Measurements from ENCODE around the gene UXT. TPM values are rescaled to one million over a fixed set of nuclear protein-coding genes. Genes with fewer than 3 reads are reported as not detected.
"Not testable (repeated sequence)": the region's sequence is repeated elsewhere in the genome, so short reads cannot be mapped to it uniquely, and the experiment has no call there.

UXT gene
- total RNA-seq, 2 donors from 2014 or later: 75.5 to 173 TPM

DNA sequence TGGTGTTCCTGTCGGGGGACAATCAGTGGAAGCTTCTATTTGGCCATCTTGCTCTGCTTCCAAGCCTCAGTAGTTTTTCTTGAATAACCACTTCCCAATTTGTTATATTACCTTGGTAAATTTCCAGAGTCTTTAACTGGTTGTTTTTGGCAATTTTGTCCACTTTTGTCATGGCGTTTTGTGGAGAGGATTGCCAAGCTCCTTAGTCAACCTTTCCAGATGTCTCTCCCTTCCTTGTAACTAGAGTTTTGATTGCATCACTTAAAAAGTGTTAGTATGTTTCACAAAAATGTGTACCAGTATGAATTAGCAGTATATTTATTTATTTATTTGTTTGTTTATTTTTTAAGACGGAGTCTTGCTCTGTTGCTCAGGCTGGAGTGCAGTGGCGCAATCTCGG lies 15.8 kb upstream of the UXT start:
- Histone ChIP-seq H3K4me1 (replicated peaks) (no peaks in the 10 kb centered on the region), H3K36me3 (no peaks in the 10 kb centered on the region), H3K9me3 (no peaks in the 10 kb centered on the region), H3K27ac (no peak overlapping the region), H3K27me3 (replicated peaks; ENCODE audit: insufficient read depth) (no peaks in the 10 kb centered on the region), H3K4me3 (no peak overlapping the region)
- WGBS: 67% methylated on average over 5 of the region's 5 CpGs
- no peak for DNase-seq (ENCODE audit: low spot score)
- TF ChIP-seq POLR2AphosphoS5 (IDR thresholded peaks at IDR 0.05) (no peak), POLR2A (IDR thresholded peaks at IDR 0.05) (no peak)
- TF ChIP-seq, protein P1, sequence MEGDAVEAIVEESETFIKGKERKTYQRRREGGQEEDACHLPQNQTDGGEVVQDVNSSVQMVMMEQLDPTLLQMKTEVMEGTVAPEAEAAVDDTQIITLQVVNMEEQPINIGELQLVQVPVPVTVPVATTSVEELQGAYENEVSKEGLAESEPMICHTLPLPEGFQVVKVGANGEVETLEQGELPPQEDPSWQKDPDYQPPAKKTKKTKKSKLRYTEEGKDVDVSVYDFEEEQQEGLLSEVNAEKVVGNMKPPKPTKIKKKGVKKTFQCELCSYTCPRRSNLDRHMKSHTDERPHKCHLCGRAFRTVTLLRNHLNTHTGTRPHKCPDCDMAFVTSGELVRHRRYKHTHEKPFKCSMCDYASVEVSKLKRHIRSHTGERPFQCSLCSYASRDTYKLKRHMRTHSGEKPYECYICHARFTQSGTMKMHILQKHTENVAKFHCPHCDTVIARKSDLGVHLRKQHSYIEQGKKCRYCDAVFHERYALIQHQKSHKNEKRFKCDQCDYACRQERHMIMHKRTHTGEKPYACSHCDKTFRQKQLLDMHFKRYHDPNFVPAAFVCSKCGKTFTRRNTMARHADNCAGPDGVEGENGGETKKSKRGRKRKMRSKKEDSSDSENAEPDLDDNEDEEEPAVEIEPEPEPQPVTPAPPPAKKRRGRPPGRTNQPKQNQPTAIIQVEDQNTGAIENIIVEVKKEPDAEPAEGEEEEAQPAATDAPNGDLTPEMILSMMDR (IDR thresholded peaks at IDR 0.05): no peak
- intact Hi-C loops (cut with DNase I): no loop called here

DNA sequence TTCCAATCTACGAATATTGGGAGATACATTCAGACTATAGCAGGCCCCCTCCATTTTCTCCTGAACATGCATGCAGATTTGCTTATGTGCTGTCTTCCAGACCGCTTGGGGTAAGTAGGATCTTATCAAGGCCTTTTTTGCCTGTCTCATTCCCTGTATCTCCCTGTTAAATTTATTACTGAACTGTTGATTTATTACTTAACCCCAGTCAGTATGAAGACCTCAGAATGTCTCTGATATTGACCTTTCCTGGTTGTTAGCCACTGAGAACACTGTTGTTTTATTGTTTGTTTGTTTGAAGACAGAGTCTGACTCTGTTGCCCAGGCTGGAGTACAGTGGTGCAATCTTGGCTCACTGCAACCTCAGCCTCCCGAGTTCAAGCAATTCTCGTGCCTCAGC lies 6.8 kb upstream of the UXT start:
- H3K27ac ChIP-seq; H3K27me3 ChIP-seq (replicated peaks; ENCODE audit: insufficient read depth); intact Hi-C loops (cut with DNase I); H3K36me3 ChIP-seq; H3K4me1 ChIP-seq (replicated peaks); DNase-seq (ENCODE audit: low spot score); H3K9me3 ChIP-seq; H3K4me3 ChIP-seq: not testable (repeated sequence)
- 80% methylated on average over 4 of the region's 4 CpGs for WGBS

DNA sequence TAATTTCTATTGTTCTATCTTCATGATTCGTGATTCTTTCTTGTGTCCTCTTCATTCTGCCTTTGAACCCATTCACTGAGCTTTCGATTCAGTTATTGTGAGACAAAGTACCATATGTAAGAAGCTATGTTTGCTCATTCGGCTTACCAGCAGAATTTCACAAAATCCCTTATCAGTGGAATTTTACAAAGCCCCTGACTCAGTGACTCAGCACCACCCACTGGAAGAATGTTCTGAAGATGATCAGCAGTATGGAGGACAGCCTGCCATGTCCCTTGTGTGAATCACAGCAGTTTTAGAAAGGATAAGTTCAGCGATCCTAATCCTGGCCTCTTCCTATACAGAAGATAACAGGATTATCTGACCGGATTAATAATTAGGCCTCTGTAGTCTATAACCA lies 5.8 kb upstream of the UXT start:
- TF ChIP-seq POLR2A (IDR thresholded peaks at IDR 0.05) (no peak), POLR2AphosphoS5 (IDR thresholded peaks at IDR 0.05) (no peak)
- TF ChIP-seq, protein P1 (IDR thresholded peaks at IDR 0.05): no peak
- WGBS: 91% methylated on average over 5 of the region's 5 CpGs
- Histone ChIP-seq H3K9me3 (no peaks in the 10 kb centered on the region), H3K27ac (no peak overlapping the region), H3K36me3 (no peaks in the 10 kb centered on the region), H3K4me3 (no peak overlapping the region), H3K4me1 (replicated peaks) (no peaks in the 10 kb centered on the region), H3K27me3 (replicated peaks; ENCODE audit: insufficient read depth) (no peaks in the 10 kb centered on the region)
- DNase-seq (ENCODE audit: low spot score): no peak
- intact Hi-C loops (cut with DNase I): no loop called here

DNA sequence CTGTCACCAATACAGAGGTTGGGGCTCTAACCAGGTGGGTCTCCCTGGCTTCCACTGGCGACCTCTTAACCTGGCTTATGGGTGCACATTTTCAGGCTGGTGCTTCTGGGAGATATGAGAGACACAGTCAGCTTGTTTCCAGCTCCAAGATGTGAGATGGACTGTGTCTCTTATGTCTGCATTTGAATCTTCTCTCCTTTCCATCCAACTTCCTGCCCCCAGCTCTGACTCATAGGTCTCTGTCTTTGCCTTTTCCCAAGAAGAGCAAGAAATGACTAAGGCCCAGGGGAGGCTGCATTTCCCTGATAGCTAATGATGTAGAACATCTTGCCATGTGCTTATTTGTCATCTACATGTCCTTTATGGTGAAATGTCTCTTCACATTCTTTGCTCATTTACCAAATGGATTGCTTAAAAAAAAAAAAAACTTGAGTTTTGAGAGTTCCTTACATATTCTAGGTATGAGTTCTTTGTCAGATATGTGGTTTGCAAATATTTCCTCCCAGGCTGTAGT lies 3.2 kb upstream of the UXT start:
- Histone ChIP-seq H3K36me3 (no peaks in the 10 kb centered on the region), H3K4me1 (replicated peaks) (no peaks in the 10 kb centered on the region), H3K4me3 (no peak overlapping the region), H3K9me3 (no peaks in the 10 kb centered on the region), H3K27ac (no peak overlapping the region), H3K27me3 (replicated peaks; ENCODE audit: insufficient read depth) (no peaks in the 10 kb centered on the region)
- no peak for DNase-seq (ENCODE audit: low spot score)
- WGBS: 83% methylated on average over 1 of the region's 1 CpG
- intact Hi-C loops (cut with DNase I): no loop called here
- TF ChIP-seq POLR2A (IDR thresholded peaks at IDR 0.05) (no peak), POLR2AphosphoS5 (IDR thresholded peaks at IDR 0.05) (no peak)
- TF ChIP-seq, protein P1 (IDR thresholded peaks at IDR 0.05): no peak

DNA sequence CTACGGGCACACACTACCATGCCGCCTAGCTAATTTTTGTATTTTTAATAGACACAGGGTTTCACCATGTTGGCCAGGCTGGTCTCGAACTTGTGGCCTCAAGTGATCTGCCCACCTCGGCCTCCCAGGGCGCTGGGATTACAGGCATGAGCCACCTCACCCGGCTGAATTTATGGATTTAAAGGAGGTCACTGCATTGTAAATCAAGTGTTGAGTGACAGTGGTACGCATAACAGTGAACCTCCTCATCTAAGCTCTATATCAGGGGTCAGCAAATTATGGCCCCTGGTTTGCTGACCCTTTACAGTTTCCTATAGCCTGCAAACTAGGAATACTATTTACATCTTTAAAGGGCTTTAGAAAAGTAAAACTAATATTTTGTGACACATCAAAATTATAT lies 2.6 kb upstream of the UXT start:
- no peak for DNase-seq (ENCODE audit: low spot score)
- H3K27ac ChIP-seq: no peak overlapping the region
- no peaks in the 10 kb centered on the region for H3K36me3 ChIP-seq
- WGBS: 78% methylated on average over 4 of the region's 7 CpGs
- intact Hi-C loops (cut with DNase I): no loop called here
- H3K9me3 ChIP-seq: no peaks in the 10 kb centered on the region
- no peaks in the 10 kb centered on the region for H3K27me3 ChIP-seq (replicated peaks; ENCODE audit: insufficient read depth)
- H3K4me1 ChIP-seq (replicated peaks): no peaks in the 10 kb centered on the region
- TF ChIP-seq, protein P1 (IDR thresholded peaks at IDR 0.05): no peak
- TF ChIP-seq POLR2A (IDR thresholded peaks at IDR 0.05): no peak
- TF ChIP-seq POLR2AphosphoS5 (IDR thresholded peaks at IDR 0.05): no peak
- no peak overlapping the region for H3K4me3 ChIP-seq
